ENCODE data around the gene BCL2. TPM values are rescaled to one million over a fixed set of nuclear protein-coding genes. Genes with fewer than 3 reads are reported as not detected.
A peak's percentile ranks its signal among the peaks of the same experiment; 100 is the strongest.
"Not testable (repeated sequence)": the region's sequence is repeated elsewhere in the genome, so short reads cannot be mapped to it uniquely, and the experiment has no call there.

The BCL2 gene
- total RNA-seq, 1 donor from 2014 or later = 2.3 TPM

- ATAC-seq = no peak
Measured at GRCh38 chr18:63257453-63257852, 62.1 kb downstream of the BCL2 start.

GRCh38 chr18:63255435-63255834 lies 64.1 kb downstream of the BCL2 start:
- ATAC-seq = no peak

- no peak for ATAC-seq
Measured at GRCh38 chr18:63254716-63255399, 64.7 kb downstream of the BCL2 start.

- ATAC-seq = peak; percentile 48
Measured at GRCh38 chr18:63253428-63254372, 65.9 kb downstream of the BCL2 start.

- ATAC-seq = no peak
Measured at GRCh38 chr18:63253014-63253413, 66.6 kb downstream of the BCL2 start.

GRCh38 chr18:63249771-63250170 lies 69.8 kb downstream of the BCL2 start:
- ATAC-seq = no peak

GRCh38 chr18:63247926-63248325 lies 71.6 kb downstream of the BCL2 start:
- no peak for ATAC-seq

- no peak for ATAC-seq
Measured at GRCh38 chr18:63247506-63247905, 72.1 kb downstream of the BCL2 start.

- no peak for ATAC-seq
Measured at GRCh38 chr18:63245600-63245999, 74.0 kb downstream of the BCL2 start.

- ATAC-seq = no peak
Measured at GRCh38 chr18:63244607-63245006, 75.0 kb downstream of the BCL2 start.

- ATAC-seq = no peak
Measured at GRCh38 chr18:63241760-63242159, 77.8 kb downstream of the BCL2 start.

- no peak for ATAC-seq
Measured at GRCh38 chr18:63241317-63241712, 78.3 kb downstream of the BCL2 start.

GRCh38 chr18:63240531-63241316 lies 78.8 kb downstream of the BCL2 start:
- no peak for ATAC-seq

- no peak for ATAC-seq
Measured at GRCh38 chr18:63238693-63239075, 80.9 kb downstream of the BCL2 start.

- peak; percentile 48 for ATAC-seq
Measured at GRCh38 chr18:63237881-63238692, 81.5 kb downstream of the BCL2 start.

GRCh38 chr18:63236921-63237846 lies 82.4 kb downstream of the BCL2 start:
- ATAC-seq = no peak

- ATAC-seq = no peak
Measured at GRCh38 chr18:63236406-63236805, 83.2 kb downstream of the BCL2 start.

- not testable (repeated sequence) for ATAC-seq
Measured at GRCh38 chr18:63235920-63236319, 83.6 kb downstream of the BCL2 start.

- no peak for ATAC-seq
Measured at GRCh38 chr18:63234841-63235240, 84.7 kb downstream of the BCL2 start.

- ATAC-seq = no peak
Measured at GRCh38 chr18:63234432-63234831, 85.1 kb downstream of the BCL2 start.

GRCh38 chr18:63233334-63233733 lies 86.2 kb downstream of the BCL2 start:
- no peak for ATAC-seq
